ENCODE measurements around the gene HSPB9. TPM values are rescaled to one million over a fixed set of nuclear protein-coding genes. Genes with fewer than 3 reads are reported as not detected.

Gene HSPB9
- total and polyA plus RNA-seq, 5 donors from 2014 or later, result 0.08 to 0.28 TPM; not detected in 3

Other genes starting within 250 kb of the HSPB9 start
- gene ACLY, start 203.9 kb upstream of the HSPB9 start, total RNA-seq, result 76.3 TPM
- gene ACLY, start 203.9 kb upstream of the HSPB9 start, polyA plus RNA-seq, result 10 to 100 TPM; 50.3 to 56.8 (median 55.6) TPM
- gene ODAD4, start 192.2 kb upstream of the HSPB9 start, total RNA-seq, result not detected
- gene ODAD4, start 192.2 kb upstream of the HSPB9 start, polyA plus RNA-seq, result under 1 TPM in 3 of 4 donors, not detected in 1; 0.14 to 0.28 (median 0.15) TPM
- 27.7 TPM for gene CNP, start 156.0 kb upstream of the HSPB9 start, total RNA-seq
- gene CNP, start 156.0 kb upstream of the HSPB9 start, polyA plus RNA-seq, result 10 to 100 TPM; 26.9 to 44.3 (median 34.1) TPM
- gene DNAJC7, start 105.4 kb upstream of the HSPB9 start, total RNA-seq, result 149 TPM
- gene DNAJC7, start 105.4 kb upstream of the HSPB9 start, polyA plus RNA-seq, result 10 to 100 TPM; 53.3 to 80.7 (median 67.2) TPM
- 14.6 TPM for gene NKIRAS2, start 102.7 kb upstream of the HSPB9 start, total RNA-seq
- 10 to 100 TPM; 21.8 to 25.8 (median 23.0) TPM for gene NKIRAS2, start 102.7 kb upstream of the HSPB9 start, polyA plus RNA-seq
- gene C17orf113, start 72.2 kb upstream of the HSPB9 start, total RNA-seq, result 0.27 TPM
- under 1 TPM; 0.09 to 0.46 (median 0.38) TPM for gene C17orf113, start 72.2 kb upstream of the HSPB9 start, polyA plus RNA-seq
- gene ZNF385C, start 24.3 kb upstream of the HSPB9 start, total RNA-seq, result not detected
- under 1 TPM in 1 of 4 donors, not detected in 3; 0.21 TPM for gene ZNF385C, start 24.3 kb upstream of the HSPB9 start, polyA plus RNA-seq
- gene DHX58, start 10.1 kb upstream of the HSPB9 start, total RNA-seq, result 24.4 TPM
- gene DHX58, start 10.1 kb upstream of the HSPB9 start, polyA plus RNA-seq, result 10 to 100 TPM in 3 of 4 donors, 1 to 10 TPM in 1; 7.2 to 20.9 (median 14.5) TPM
- gene KAT2A, start 1.4 kb upstream of the HSPB9 start, total RNA-seq, result 26.5 TPM
- 1 to 10 TPM; 2.5 to 5.7 (median 4.4) TPM for gene KAT2A, start 1.4 kb upstream of the HSPB9 start, polyA plus RNA-seq
- gene RAB5C, start 32.2 kb downstream of the HSPB9 start, total RNA-seq, result 93.7 TPM
- gene RAB5C, start 32.2 kb downstream of the HSPB9 start, polyA plus RNA-seq, result 10 to 100 TPM; 56.0 to 98.5 (median 69.9) TPM
- gene KCNH4, start 58.3 kb downstream of the HSPB9 start, total RNA-seq, result 0.47 TPM
- not detected for gene KCNH4, start 58.3 kb downstream of the HSPB9 start, polyA plus RNA-seq
- gene HCRT, start 62.6 kb downstream of the HSPB9 start, total RNA-seq, result not detected
- not detected for gene HCRT, start 62.6 kb downstream of the HSPB9 start, polyA plus RNA-seq
- gene GHDC, start 71.7 kb downstream of the HSPB9 start, total RNA-seq, result 13.6 TPM
- 10 to 100 TPM; 11.1 to 17.8 (median 13.2) TPM for gene GHDC, start 71.7 kb downstream of the HSPB9 start, polyA plus RNA-seq
- 241 TPM for gene STAT5B, start 153.6 kb downstream of the HSPB9 start, total RNA-seq
- gene STAT5B, start 153.6 kb downstream of the HSPB9 start, polyA plus RNA-seq, result 100 to 1,000 TPM; 109 to 117 (median 112) TPM
- gene STAT5A, start 165.7 kb downstream of the HSPB9 start, total RNA-seq, result 177 TPM
- 10 to 100 TPM; 71.1 to 90.9 (median 76.7) TPM for gene STAT5A, start 165.7 kb downstream of the HSPB9 start, polyA plus RNA-seq

All from CD4-positive, CD25-positive, alpha-beta regulatory T cell (primary cell).